Brain microvascular endothelial cell (primary cell): ENCODE measurements around the gene DNMT3A.

Experiments
- DNase-seq: peaks from one replicate; pipeline ENCODE4 v3.0.0-alpha.2; 2020
- H3K27ac ChIP-seq: fragments of 250-450 bp; sonication (Bioruptor Pico); 2 replicates; pipeline ENCODE4 v1.5.1; 2020; ENCODE audit warnings: mild to moderate bottlenecking, moderate library complexity
- H3K27me3 ChIP-seq: fragments of 250-450 bp; sonication (Bioruptor Pico); replicated peaks from 2 replicates; pipeline ENCODE4 v1.5.1; 2020; ENCODE audit warnings: mild to moderate bottlenecking
- H3K36me3 ChIP-seq: fragments of 250-450 bp; sonication (Bioruptor Pico); replicated peaks from 2 replicates; pipeline ENCODE4 v1.5.1; 2020; ENCODE audit warnings: mild to moderate bottlenecking
- H3K4me3 ChIP-seq: 2 replicates; pipeline ENCODE4 v1.5.1; 2011; ENCODE audit warnings: low read depth, mild to moderate bottlenecking, control low read depth, low read length, moderate library complexity
- CTCF ChIP-seq: IDR thresholded peaks from 2 replicates; pipeline ENCODE4 v1.5.1; 2011; ENCODE audit warnings: low read depth, mild to moderate bottlenecking, moderate library complexity, low read length, control low read depth, inconsistent platforms; ENCODE audit errors: missing control alignments
- in situ Hi-C: cut with HindIII; loops from 2 replicates; pipeline ENCODE4 v1.10.0; 2017; ENCODE audit warnings: low sequenced_read_pairs, low pct_ligation_motif_present

The DNMT3A gene

GRCh38 chr2:25254961-25255360 is 86.8 kb downstream of the DNMT3A start:
- in situ Hi-C loops: no loop called here
- no peak overlapping the region for H3K27ac ChIP-seq

GRCh38 chr2:25253153-25253626 is 88.5 kb downstream of the DNMT3A start:
- DNase-seq: no peak
- H3K4me3 ChIP-seq: no peak overlapping the region
- no peak overlapping the region for H3K27ac ChIP-seq
- H3K36me3 ChIP-seq: no peaks in the 10 kb centered on the region
- no peak for TF ChIP-seq CTCF
- in situ Hi-C loops: no loop called here
- no peaks in the 10 kb centered on the region for H3K27me3 ChIP-seq

More at GRCh38 chr2:25254961-25255360, 86.8 kb downstream of the DNMT3A start:
- Histone ChIP-seq H3K4me3 (no peak overlapping the region), H3K36me3 (no peaks in the 10 kb centered on the region), H3K27me3 (no peaks in the 10 kb centered on the region)
- no peak for DNase-seq
- no peak for TF ChIP-seq CTCF

- Histone ChIP-seq H3K27ac (peak overlapping the region; percentile 52), H3K36me3 (no peaks in the 10 kb centered on the region), H3K27me3 (no peaks in the 10 kb centered on the region), H3K4me3 (peak overlapping the region; percentile 58)
- in situ Hi-C loops: no loop called here
- peak; percentile 31 for DNase-seq
- no peak for TF ChIP-seq CTCF
Measured at GRCh38 chr2:25252291-25253152, 89.2 kb downstream of the DNMT3A start.

- TF ChIP-seq CTCF: no peak
- no peaks in the 10 kb centered on the region for H3K27me3 ChIP-seq
- DNase-seq: peak; percentile 3
- H3K36me3 ChIP-seq: peaks cover 7% of the 10 kb centered on the region
- H3K4me3 ChIP-seq: peak overlapping the region; percentile 58
- H3K27ac ChIP-seq: peak overlapping the region; percentile 55
- in situ Hi-C loops: no loop called here
Measured at GRCh38 chr2:25251422-25252273, 90.1 kb downstream of the DNMT3A start.

GRCh38 chr2:25251071-25251421 is 90.7 kb downstream of the DNMT3A start:
- peak; percentile 2 for DNase-seq
- peak overlapping the region; percentile 55 for H3K27ac ChIP-seq

More at GRCh38 chr2:25251071-25251421, 90.7 kb downstream of the DNMT3A start:
- H3K36me3 ChIP-seq: peaks cover 11% of the 10 kb centered on the region
- in situ Hi-C loops: no loop called here
- H3K4me3 ChIP-seq: peak overlapping the region; percentile 58
- no peak for TF ChIP-seq CTCF
- no peaks in the 10 kb centered on the region for H3K27me3 ChIP-seq
